PFSK-1 (cell line): ENCODE data around the gene SCUBE1.

ENCODE experiments used
- FOXP2 ChIP-seq: optimal IDR thresholded peaks from 2 replicates; pipeline ENCODE3; 2011; ENCODE audit warnings: borderline replicate concordance, control low read depth, inconsistent platforms; ENCODE audit not compliant: insufficient read depth; ENCODE audit errors: extremely low read length, extremely low read depth
- POLR2AphosphoS5 ChIP-seq: IDR thresholded peaks from 2 replicates; pipeline ENCODE4 v1.6.1; 2012; ENCODE audit warnings: low read depth, mild to moderate bottlenecking, control low read depth, low read length, moderate library complexity
- SIN3A ChIP-seq: IDR thresholded peaks from 2 replicates; pipeline ENCODE4 v1.6.1; 2012; ENCODE audit warnings: mild to moderate bottlenecking, low read length, moderate library complexity, borderline replicate concordance; ENCODE audit not compliant: insufficient read depth
- TAF1 ChIP-seq: IDR thresholded peaks from 2 replicates; pipeline ENCODE4 v1.6.1; 2012; ENCODE audit warnings: low read length, control low read depth, borderline replicate concordance; ENCODE audit not compliant: insufficient read depth
- TF ChIP-seq, protein P1 (sequence below), 2 experiments: IDR thresholded peaks; 2 replicates each; pipeline versions ENCODE4 v1.6.1 to v1.8.0; 2011 to 2012; ENCODE audit warnings: low read depth in 2 of 2, low read length in 2 of 2, control low read depth in 1 of 2, inconsistent platforms in 1 of 2, mild to moderate bottlenecking in 1 of 2, moderate library complexity in 1 of 2; ENCODE audit not compliant: insufficient read depth in 1 of 2

DNA sequence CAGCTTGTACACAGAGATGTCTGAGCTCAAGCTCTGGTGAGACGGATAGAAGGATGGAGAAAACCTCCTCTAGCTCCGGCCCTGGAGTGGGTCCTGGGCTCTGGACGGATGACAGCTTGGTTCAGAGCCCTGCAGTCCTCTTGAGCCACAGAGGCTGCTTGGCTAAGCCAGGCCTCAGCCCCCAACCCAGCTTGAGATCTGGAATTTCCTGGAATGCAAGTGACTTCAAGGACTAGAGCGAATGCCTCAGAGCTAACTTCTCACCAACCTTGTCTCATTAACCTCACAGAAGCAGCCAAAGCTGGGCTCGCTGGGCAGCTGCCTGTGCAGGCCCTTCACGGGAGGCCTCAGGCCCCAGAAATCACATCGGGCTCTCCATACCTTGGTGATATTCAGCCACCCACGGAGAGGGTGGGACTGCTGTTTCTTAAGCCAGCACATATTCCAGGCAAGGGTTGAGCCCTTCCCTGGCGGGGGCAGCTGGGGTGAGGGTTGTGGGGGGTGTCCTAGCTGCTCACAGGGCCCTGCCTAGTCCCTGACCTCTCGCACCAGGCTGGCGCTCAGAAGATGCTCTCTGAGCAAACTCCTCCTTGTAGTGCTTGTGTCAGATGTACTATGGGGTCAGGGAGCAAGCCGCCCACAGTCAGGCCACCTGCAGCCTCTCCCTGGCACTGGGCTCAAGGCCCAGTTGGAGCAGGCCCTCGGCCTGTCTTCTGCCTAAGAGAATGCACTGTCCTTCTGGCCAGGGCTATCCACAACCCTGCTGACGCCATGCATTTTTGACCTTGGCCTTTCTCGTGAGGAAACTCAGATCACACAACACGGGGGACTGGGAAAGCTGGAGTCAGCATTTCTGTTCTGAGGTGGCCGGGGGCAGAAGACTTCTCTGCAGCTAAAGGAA, 82.6 kb downstream of the SCUBE1 start:
- TF ChIP-seq POLR2AphosphoS5 = no peak
- no peak for TF ChIP-seq TAF1
- no peak for TF ChIP-seq SIN3A
- TF ChIP-seq, protein P1, sequence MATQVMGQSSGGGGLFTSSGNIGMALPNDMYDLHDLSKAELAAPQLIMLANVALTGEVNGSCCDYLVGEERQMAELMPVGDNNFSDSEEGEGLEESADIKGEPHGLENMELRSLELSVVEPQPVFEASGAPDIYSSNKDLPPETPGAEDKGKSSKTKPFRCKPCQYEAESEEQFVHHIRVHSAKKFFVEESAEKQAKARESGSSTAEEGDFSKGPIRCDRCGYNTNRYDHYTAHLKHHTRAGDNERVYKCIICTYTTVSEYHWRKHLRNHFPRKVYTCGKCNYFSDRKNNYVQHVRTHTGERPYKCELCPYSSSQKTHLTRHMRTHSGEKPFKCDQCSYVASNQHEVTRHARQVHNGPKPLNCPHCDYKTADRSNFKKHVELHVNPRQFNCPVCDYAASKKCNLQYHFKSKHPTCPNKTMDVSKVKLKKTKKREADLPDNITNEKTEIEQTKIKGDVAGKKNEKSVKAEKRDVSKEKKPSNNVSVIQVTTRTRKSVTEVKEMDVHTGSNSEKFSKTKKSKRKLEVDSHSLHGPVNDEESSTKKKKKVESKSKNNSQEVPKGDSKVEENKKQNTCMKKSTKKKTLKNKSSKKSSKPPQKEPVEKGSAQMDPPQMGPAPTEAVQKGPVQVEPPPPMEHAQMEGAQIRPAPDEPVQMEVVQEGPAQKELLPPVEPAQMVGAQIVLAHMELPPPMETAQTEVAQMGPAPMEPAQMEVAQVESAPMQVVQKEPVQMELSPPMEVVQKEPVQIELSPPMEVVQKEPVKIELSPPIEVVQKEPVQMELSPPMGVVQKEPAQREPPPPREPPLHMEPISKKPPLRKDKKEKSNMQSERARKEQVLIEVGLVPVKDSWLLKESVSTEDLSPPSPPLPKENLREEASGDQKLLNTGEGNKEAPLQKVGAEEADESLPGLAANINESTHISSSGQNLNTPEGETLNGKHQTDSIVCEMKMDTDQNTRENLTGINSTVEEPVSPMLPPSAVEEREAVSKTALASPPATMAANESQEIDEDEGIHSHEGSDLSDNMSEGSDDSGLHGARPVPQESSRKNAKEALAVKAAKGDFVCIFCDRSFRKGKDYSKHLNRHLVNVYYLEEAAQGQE (IDR thresholded peaks at IDR 0.05; ENCODE audit: insufficient read depth in 1 of 2, low read depth in 2 of 2, low read length in 2 of 2) = no peak
- no peak for TF ChIP-seq FOXP2
